GM21528 (cell line): ENCODE results near the gene DSCAM.
"Not testable (repeated sequence)": the region's sequence is repeated elsewhere in the genome, so short reads cannot be mapped to it uniquely, and the experiment has no call there.

ENCODE experiments used
- ATAC-seq: cut with Tn5 transposase; IDR thresholded peaks from one replicate; pipeline ENCODE4 v1.9.1; 2021; ENCODE audit warnings: mild to moderate bottlenecking, moderate library complexity; ENCODE audit not compliant: unreplicated experiment, low FRiP score

The DSCAM gene

GRCh38 chr21:40345711-40346321, 501.1 kb downstream of the DSCAM start:
- ATAC-seq = no peak

- no peak for ATAC-seq
Measured at GRCh38 chr21:40340357-40340756, 506.6 kb downstream of the DSCAM start.

- no peak for ATAC-seq
Measured at GRCh38 chr21:40339050-40339449, 507.9 kb downstream of the DSCAM start.

GRCh38 chr21:40337981-40338380, 509.0 kb downstream of the DSCAM start:
- no peak for ATAC-seq

GRCh38 chr21:40335704-40336103, 511.3 kb downstream of the DSCAM start:
- ATAC-seq = no peak

GRCh38 chr21:40334159-40334558, 512.8 kb downstream of the DSCAM start:
- no peak for ATAC-seq

GRCh38 chr21:40333731-40334130, 513.2 kb downstream of the DSCAM start:
- ATAC-seq = no peak

GRCh38 chr21:40331804-40332203, 515.2 kb downstream of the DSCAM start:
- ATAC-seq = no peak

GRCh38 chr21:40331172-40331571, 515.8 kb downstream of the DSCAM start:
- ATAC-seq = no peak

- ATAC-seq = no peak
Measured at GRCh38 chr21:40324389-40324788, 522.6 kb downstream of the DSCAM start.

- not testable (repeated sequence) for ATAC-seq
Measured at GRCh38 chr21:40320718-40321117, 526.2 kb downstream of the DSCAM start.

GRCh38 chr21:40318371-40318770, 528.6 kb downstream of the DSCAM start:
- no peak for ATAC-seq

GRCh38 chr21:40316104-40316503, 530.9 kb downstream of the DSCAM start:
- no peak for ATAC-seq

- ATAC-seq = no peak
Measured at GRCh38 chr21:40315626-40316025, 531.3 kb downstream of the DSCAM start.

GRCh38 chr21:40313260-40313659, 533.7 kb downstream of the DSCAM start:
- no peak for ATAC-seq

GRCh38 chr21:40300300-40300699, 546.7 kb downstream of the DSCAM start:
- no peak for ATAC-seq

- ATAC-seq = no peak
Measured at GRCh38 chr21:40299451-40299850, 547.5 kb downstream of the DSCAM start.

- ATAC-seq = no peak
Measured at GRCh38 chr21:40294345-40294744, 552.6 kb downstream of the DSCAM start.

- no peak for ATAC-seq
Measured at GRCh38 chr21:40291560-40291959, 555.4 kb downstream of the DSCAM start.

GRCh38 chr21:40284409-40284808, 562.5 kb downstream of the DSCAM start:
- no peak for ATAC-seq

GRCh38 chr21:40282912-40283886, 563.8 kb downstream of the DSCAM start:
- no peak for ATAC-seq

- ATAC-seq = no peak
Measured at GRCh38 chr21:40278345-40278744, 568.6 kb downstream of the DSCAM start.
